ENCODE results near the gene BET1.

The BET1 gene

GRCh38 chr7:94011714-94012353 is 7.7 kb upstream of the BET1 start:
- no peak for DNase-seq

DNA sequence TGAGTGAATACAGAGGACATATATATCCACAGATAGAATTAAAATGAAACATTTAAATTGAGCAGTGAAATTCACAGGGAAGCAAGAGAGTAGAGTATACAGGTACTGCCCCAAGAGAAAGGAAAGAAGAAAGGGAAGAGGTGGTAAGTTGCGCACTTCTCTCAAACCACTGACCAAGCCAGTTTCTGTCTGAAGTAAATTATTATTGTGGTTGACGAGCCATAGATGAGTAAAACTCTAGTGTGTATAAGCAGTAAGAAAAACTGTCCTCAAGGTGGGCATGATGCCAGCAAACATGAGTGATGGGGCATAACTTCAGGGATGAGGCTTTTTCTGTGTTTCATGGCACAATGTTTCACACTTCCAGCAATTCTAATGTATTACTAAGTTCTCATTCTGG is 4.4 kb upstream of the BET1 start:
- peak in 1 of 2 experiments; percentile 4 for DNase-seq

DNA sequence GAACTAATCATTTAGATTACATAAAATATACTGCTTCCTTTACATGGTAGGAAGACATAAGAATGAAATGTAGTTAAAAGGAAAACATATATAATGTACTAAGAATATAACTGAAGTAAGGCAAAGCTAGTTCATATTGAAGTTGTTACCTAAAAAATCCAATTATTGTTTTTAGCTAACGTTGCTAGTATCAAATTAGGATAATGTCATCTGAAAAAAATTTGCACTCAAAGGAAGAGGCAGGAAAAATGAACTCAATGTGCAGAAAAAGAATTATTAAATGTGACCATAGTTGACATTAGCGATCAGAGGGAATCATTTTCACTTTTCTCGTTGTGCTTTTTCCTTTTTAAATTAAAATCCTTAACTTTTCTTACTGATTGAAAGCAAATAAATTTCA is 1.6 kb upstream of the BET1 start:
- no peak for DNase-seq

- no peak for DNase-seq
Observed at GRCh38 chr7:94003446-94004023, 620 bp downstream of the BET1 start.

GRCh38 chr7:94001396-94001795 is 2.8 kb downstream of the BET1 start:
- no peak for DNase-seq

- no peak for DNase-seq
Observed at GRCh38 chr7:93997868-93998267, 6.3 kb downstream of the BET1 start.

- no peak for DNase-seq
Observed at GRCh38 chr7:93992421-93993110, 11.6 kb downstream of the BET1 start.

DNA sequence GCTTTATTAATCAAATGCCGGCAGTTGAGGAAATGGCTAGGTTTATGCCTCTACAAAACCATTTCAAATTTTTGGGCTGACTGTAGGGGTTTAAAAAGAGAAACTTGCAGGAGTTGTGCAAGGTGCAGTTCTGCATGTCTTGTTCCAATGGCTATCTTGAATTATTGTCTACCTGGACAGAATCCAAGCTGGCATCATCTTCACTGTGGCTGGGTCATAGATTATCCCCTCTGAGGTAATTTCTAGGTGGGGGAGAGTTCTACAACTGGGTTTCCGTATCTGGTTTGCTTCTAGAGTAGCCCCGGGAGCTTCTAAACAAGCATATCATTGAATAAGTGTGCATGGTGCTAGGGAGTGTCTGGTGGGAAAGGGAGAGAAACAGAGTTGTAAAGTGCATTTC is 16.9 kb downstream of the BET1 start:
- no peak for DNase-seq

GRCh38 chr7:93985101-93985500 is 19.1 kb downstream of the BET1 start:
- DNase-seq: no peak

- DNase-seq: no peak
Observed at GRCh38 chr7:93984024-93984423, 20.1 kb downstream of the BET1 start.

DNA sequence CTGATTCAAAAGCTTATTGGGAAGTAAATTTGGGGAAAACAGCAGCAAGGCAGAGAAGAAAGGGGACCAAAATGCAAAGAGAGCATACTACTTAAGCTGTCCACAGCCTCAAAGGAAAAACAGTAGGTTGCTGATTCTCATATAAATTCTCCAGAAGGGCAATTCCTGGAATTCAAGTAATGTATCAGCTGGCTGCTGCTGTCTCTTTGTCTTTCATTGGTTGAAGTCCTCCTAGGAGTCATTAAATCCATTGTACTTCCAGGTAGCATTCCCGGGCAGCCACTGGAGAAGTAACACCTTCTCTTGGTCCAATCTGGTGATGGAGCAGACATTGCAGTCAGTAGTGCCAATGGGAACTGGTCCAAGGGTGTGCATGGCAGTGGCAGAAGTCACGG is 22.7 kb downstream of the BET1 start:
- no peak for DNase-seq

GRCh38 chr7:93980744-93981479 is 23.2 kb downstream of the BET1 start:
- no peak for DNase-seq

GRCh38 chr7:93977211-93977950 is 26.8 kb downstream of the BET1 start:
- DNase-seq: no peak

- no peak for DNase-seq
Observed at GRCh38 chr7:93973134-93973533, 31.0 kb downstream of the BET1 start.

- no peak for DNase-seq
Observed at GRCh38 chr7:93972029-93972725, 32.0 kb downstream of the BET1 start.

DNA sequence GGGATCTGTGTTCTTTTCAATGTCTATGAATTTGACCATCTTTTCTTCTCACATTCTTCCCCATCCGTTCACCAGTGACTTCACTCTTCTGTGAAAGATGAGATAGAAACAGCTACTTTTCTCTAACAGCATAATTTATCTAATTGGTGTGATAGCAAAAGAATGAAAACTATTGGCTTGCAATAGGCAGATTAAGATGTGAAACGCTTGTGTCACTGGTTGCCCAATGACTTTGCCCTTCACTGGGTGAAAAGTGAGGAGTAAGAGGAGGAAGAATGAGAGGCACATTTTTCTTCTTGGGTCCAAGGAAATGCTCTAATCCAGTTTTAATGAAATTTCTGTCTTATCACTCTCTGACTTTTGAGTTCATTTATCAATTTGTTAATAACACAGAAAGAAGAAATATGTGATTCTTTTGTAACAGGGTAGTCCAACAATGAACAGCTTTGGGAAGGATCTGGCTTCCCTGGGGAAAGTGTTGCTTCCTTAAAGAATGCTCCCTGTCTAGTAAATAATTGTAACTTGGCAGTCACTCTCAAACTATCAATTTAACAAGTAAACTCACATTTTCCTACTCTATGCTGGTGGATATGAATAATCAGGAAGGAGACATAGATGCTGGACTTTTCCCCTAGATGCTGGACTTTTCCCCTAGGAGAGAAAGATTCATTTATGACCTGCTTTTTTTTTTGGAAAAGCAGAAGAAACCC is 35.1 kb downstream of the BET1 start:
- no peak for DNase-seq

DNA sequence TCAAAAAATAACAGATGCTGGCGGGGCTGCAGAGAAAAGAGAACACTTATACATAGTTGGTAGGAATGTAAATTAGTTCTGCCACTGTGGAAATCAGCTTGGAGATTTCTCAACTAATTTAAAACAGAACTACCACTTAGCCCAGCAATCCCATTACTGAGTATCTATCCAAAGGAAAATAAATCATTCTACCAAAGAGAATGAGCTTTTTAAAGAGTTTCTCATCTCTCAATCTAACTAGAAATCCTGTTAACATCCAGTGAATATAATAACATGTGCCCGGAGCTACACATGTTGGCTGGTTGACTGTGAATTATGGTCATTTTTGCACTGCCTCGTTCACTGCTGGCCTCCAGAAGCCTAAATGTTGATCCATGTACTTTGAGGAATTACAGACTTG is 39.3 kb downstream of the BET1 start:
- DNase-seq: no peak

GRCh38 chr7:93964262-93964661 is 39.9 kb downstream of the BET1 start:
- DNase-seq: no peak

GRCh38 chr7:93960986-93961385 is 43.2 kb downstream of the BET1 start:
- no peak for DNase-seq

DNA sequence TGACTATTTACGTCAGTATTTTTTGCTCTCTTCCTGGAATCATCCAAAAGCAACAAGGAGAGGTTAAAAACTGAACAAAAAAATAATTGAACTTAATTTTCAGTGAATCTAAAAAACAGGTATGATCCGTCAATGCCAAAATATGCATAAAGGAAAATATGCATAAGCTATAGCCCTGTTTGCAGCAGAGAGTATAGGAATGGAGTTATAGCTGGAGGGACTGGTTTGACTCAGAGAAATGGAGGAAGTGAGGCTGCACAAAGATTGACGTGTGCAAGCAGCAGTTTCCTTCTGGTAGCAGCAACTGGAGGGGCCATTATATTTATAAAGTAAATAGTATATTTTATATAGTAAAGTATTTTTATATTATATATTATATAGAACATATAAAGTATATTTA is 45.5 kb downstream of the BET1 start:
- no peak for DNase-seq

DNA sequence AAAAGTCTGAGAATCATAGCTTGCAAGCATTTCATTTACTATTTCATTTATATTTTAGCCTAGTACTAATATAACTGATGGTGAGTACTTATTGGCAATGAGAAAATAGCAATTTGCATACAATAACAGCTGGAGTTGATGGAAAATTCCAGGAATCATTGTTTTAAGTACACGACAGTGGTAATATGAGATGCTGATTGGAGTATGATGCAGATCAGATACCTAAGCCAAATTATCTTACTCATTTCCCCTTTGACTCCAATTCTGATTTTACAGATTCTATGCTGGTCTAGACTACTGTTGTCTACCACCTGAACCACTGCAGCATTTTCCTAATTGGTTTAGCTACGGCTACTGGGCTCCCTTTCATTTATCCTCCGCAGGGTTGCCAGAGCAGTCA is 45.9 kb downstream of the BET1 start:
- DNase-seq: no peak

- DNase-seq: no peak
Observed at GRCh38 chr7:93957767-93958166, 46.4 kb downstream of the BET1 start.

All from NCI-H446 (cell line).